ENCODE data around the gene EXOSC7. TPM values are rescaled to one million over a fixed set of nuclear protein-coding genes. Genes with fewer than 3 reads are reported as not detected.

The EXOSC7 gene
- total and polyA plus RNA-seq, 9 of the 15 experiments (the other 6 are each of a cell fraction or from before 2014, with no cell fraction given): 88.5 to 237 (median 112) TPM

- no peak for TF ChIP-seq RNF219 (CRISPR knock-in tag; IDR thresholded peaks at IDR 0.05)
- no peak for TF ChIP-seq ZBTB9 (CRISPR knock-in tag; IDR thresholded peaks at IDR 0.05)
- TF ChIP-seq SRSF7 (optimal IDR thresholded peaks at IDR 0.05; ENCODE audit: low read depth, low read length): no peak
- TF ChIP-seq KHSRP (IDR thresholded peaks at IDR 0.05): no peak
- no peak for TF ChIP-seq TBL1XR1 (IDR thresholded peaks at IDR 0.05; ENCODE audit: low read length in 2 of 2)
- no peak for TF ChIP-seq MCM3 (IDR thresholded peaks at IDR 0.05)
- TF ChIP-seq EP400 (IDR thresholded peaks at IDR 0.05): no peak
- TF ChIP-seq ZFX (CRISPR knock-in tag; IDR thresholded peaks at IDR 0.05): no peak
- TF ChIP-seq HMBOX1 (IDR thresholded peaks at IDR 0.05): peak; percentile 87; the same call in 1 of the 2 replicates
- TF ChIP-seq ARID2 (IDR thresholded peaks at IDR 0.05): no peak
- TF ChIP-seq ZBTB34 (CRISPR knock-in tag; IDR thresholded peaks at IDR 0.05): no peak
- TF ChIP-seq ZNF449 (CRISPR knock-in tag; IDR thresholded peaks at IDR 0.05): 0 out of 2 replicates have a peak, but pooled peaks have one; percentile 25
- TF ChIP-seq ZNF239 (CRISPR knock-in tag; IDR thresholded peaks at IDR 0.05): no peak
- no peak for TF ChIP-seq ETS2 (tag; IDR thresholded peaks at IDR 0.05; ENCODE audit: borderline replicate concordance, poor library complexity, severe bottlenecking)
- TF ChIP-seq PHB2 (IDR thresholded peaks at IDR 0.05; ENCODE audit: low read depth): no peak
- no peak for TF ChIP-seq CHD1 (IDR thresholded peaks at IDR 0.05; ENCODE audit: low read length)
- TF ChIP-seq CREBBP (IDR thresholded peaks at IDR 0.05; ENCODE audit: low read depth, low read length): no peak
- no peak for TF ChIP-seq PBX2 (CRISPR knock-in tag; IDR thresholded peaks at IDR 0.05; ENCODE audit: low read depth)
- peak; percentile 17; the same call in 1 of the 2 replicates for TF ChIP-seq PBX2 (tag; conservative IDR thresholded peaks at IDR 0.05; ENCODE audit: low read depth)
- no peak for TF ChIP-seq HDAC3 (IDR thresholded peaks at IDR 0.05; ENCODE audit: borderline replicate concordance, partially characterized antibody)
These were observed 83.1 kb downstream of the EXOSC7 start (continued) for GRCh38 chr3:45059132-45059531.

Data from K562 (cell line).